ENCODE measurements around the gene AP3S1.
A peak's percentile ranks its signal among the peaks of the same experiment; 100 is the strongest.
"Not testable (repeated sequence)": the region's sequence is repeated elsewhere in the genome, so short reads cannot be mapped to it uniquely, and the experiment has no call there.

Gene AP3S1

GRCh38 chr5:115841382-115842088, at the start of gene AP3S1, which contains the start of gene ATG12:
TSS of gene AP3S1 (plus strand) at chr5:115841935. CDS start at chr5:115842038, 103 bp downstream.
TSS of gene ATG12 (minus strand) at chr5:115841565. CDS start at chr5:115841552, 13 bp downstream.
- peak; percentile 86 for DNase-seq

GRCh38 chr5:115795700-115796099, 46.0 kb upstream of the AP3S1 start:
- DNase-seq, result no peak

GRCh38 chr5:115796656-115797055, 45.1 kb upstream of the AP3S1 start:
- no peak for DNase-seq

GRCh38 chr5:115798252-115798651, 43.5 kb upstream of the AP3S1 start:
- DNase-seq, result no peak

- no peak for DNase-seq
These were observed 41.6 kb upstream of the AP3S1 start for GRCh38 chr5:115800108-115800507.

- no peak for DNase-seq
These were observed 40.6 kb upstream of the AP3S1 start for GRCh38 chr5:115801152-115801551.

GRCh38 chr5:115801984-115802383, 39.8 kb upstream of the AP3S1 start:
- no peak for DNase-seq

GRCh38 chr5:115806986-115807653, 34.6 kb upstream of the AP3S1 start:
- DNase-seq, result no peak

- DNase-seq, result no peak
These were observed 34.1 kb upstream of the AP3S1 start for GRCh38 chr5:115807654-115808052.

GRCh38 chr5:115808066-115808465, 33.7 kb upstream of the AP3S1 start:
- DNase-seq, result not testable (repeated sequence)

GRCh38 chr5:115809946-115810345, 31.8 kb upstream of the AP3S1 start:
- DNase-seq, result no peak

GRCh38 chr5:115810761-115811160, 31.0 kb upstream of the AP3S1 start:
- DNase-seq, result no peak

GRCh38 chr5:115811406-115811805, 30.3 kb upstream of the AP3S1 start:
- no peak for DNase-seq

- no peak for DNase-seq
These were observed 29.4 kb upstream of the AP3S1 start for GRCh38 chr5:115812372-115812771.

- DNase-seq, result no peak
These were observed 28.0 kb upstream of the AP3S1 start for GRCh38 chr5:115813719-115814118.

- DNase-seq, result no peak
These were observed 26.6 kb upstream of the AP3S1 start for GRCh38 chr5:115815006-115815692.

- no peak for DNase-seq
These were observed 26.0 kb upstream of the AP3S1 start for GRCh38 chr5:115815693-115816225.

GRCh38 chr5:115816226-115817081, 25.3 kb upstream of the AP3S1 start, which contains the start of gene CDO1:
TSS of gene CDO1 (minus strand) at chr5:115816659. CDS start at chr5:115816397, 262 bp downstream.
- DNase-seq, result peak; percentile 22

GRCh38 chr5:115817386-115817785, 24.3 kb upstream of the AP3S1 start:
- DNase-seq, result no peak

- no peak for DNase-seq
These were observed 22.9 kb upstream of the AP3S1 start for GRCh38 chr5:115818821-115819220.

GRCh38 chr5:115820846-115821245, 20.9 kb upstream of the AP3S1 start:
- no peak for DNase-seq

- DNase-seq, result not testable (repeated sequence)
These were observed 16.8 kb upstream of the AP3S1 start for GRCh38 chr5:115824983-115825382.

Data from NCI-H446 treated with DMSO at 0.1 percent for 48 hours (cell line).